Activated gamma-delta T cell treated with anti-CD3 and anti-CD28 coated beads, Interleukin-2, amount 50 U/mL, for 16 hours (primary cell): ENCODE measurements around the gene NFYC.

Source experiments
- DNase-seq: peaks from one replicate; pipeline ENCODE4 v3.0.0-alpha.2; 2020; ENCODE audit warnings: low read depth

Gene NFYC

GRCh38 chr1:40783001-40783905 lies 91.7 kb downstream of the NFYC start, which contains the start of gene KCNQ4:
Gene KCNQ4 (plus strand): TSS chr1:40783787. CDS start chr1:40784094, 307 bp downstream.
- no peak for DNase-seq

GRCh38 chr1:40784141-40784770 lies 92.8 kb downstream of the NFYC start:
- no peak for DNase-seq

GRCh38 chr1:40784771-40785151 lies 93.3 kb downstream of the NFYC start:
- no peak for DNase-seq

GRCh38 chr1:40785446-40785845 lies 93.9 kb downstream of the NFYC start:
- no peak for DNase-seq

GRCh38 chr1:40786171-40786994 lies 94.9 kb downstream of the NFYC start:
- DNase-seq: no peak

- no peak for DNase-seq
Observed at GRCh38 chr1:40786995-40787705, 95.6 kb downstream of the NFYC start.

GRCh38 chr1:40787737-40788560 lies 96.4 kb downstream of the NFYC start:
- no peak for DNase-seq

GRCh38 chr1:40788561-40789341 lies 97.2 kb downstream of the NFYC start:
- DNase-seq: no peak

GRCh38 chr1:40789342-40789598 lies 97.8 kb downstream of the NFYC start:
- no peak for DNase-seq

GRCh38 chr1:40789661-40790430 lies 98.3 kb downstream of the NFYC start:
- DNase-seq: no peak

- no peak for DNase-seq
Observed at GRCh38 chr1:40792036-40792435, 100.5 kb downstream of the NFYC start.

- DNase-seq: no peak
Observed at GRCh38 chr1:40793617-40794016, 102.1 kb downstream of the NFYC start.

GRCh38 chr1:40794048-40794447 lies 102.5 kb downstream of the NFYC start:
- DNase-seq: no peak

- DNase-seq: no peak
Observed at GRCh38 chr1:40794974-40795715, 103.6 kb downstream of the NFYC start.

- DNase-seq: no peak
Observed at GRCh38 chr1:40795811-40796586, 104.5 kb downstream of the NFYC start.

- no peak for DNase-seq
Observed at GRCh38 chr1:40796939-40797667, 105.6 kb downstream of the NFYC start.

GRCh38 chr1:40797668-40798010 lies 106.1 kb downstream of the NFYC start:
- no peak for DNase-seq
